Muscle layer of colon (tissue), 2 donors: Measurements from ENCODE around the gene RTRAF.

Experiments
- H3K27ac ChIP-seq: one replicate; pipeline ENCODE4 v1.7.0; 2013; ENCODE audit warnings: low read depth, mild to moderate bottlenecking, low read length, moderate library complexity
- H3K27me3 ChIP-seq, 2 donors: one replicate each; pipeline ENCODE4 v1.7.0; 2013; ENCODE audit warnings: low read length in 2 of 2, mild to moderate bottlenecking in 2 of 2; ENCODE audit not compliant: insufficient read depth in 2 of 2, control insufficient read depth in 1 of 2
- H3K36me3 ChIP-seq: one replicate; pipeline ENCODE4 v1.7.0; 2013; ENCODE audit warnings: mild to moderate bottlenecking, low read length; ENCODE audit not compliant: insufficient read depth
- H3K4me1 ChIP-seq: one replicate; pipeline ENCODE4 v1.7.0; 2013; ENCODE audit warnings: mild to moderate bottlenecking, low read length; ENCODE audit not compliant: insufficient read depth
- H3K4me3 ChIP-seq, 2 donors: one replicate each; pipeline ENCODE4 v1.7.0; 2013; ENCODE audit warnings: low read length in 2 of 2, low read depth in 1 of 2, mild to moderate bottlenecking in 1 of 2, moderate library complexity in 1 of 2
- H3K9ac ChIP-seq: one replicate; pipeline ENCODE4 v1.7.0; 2013; ENCODE audit warnings: low read length
- H3K9me3 ChIP-seq: one replicate; pipeline ENCODE4 v1.7.0; 2013; ENCODE audit warnings: mild to moderate bottlenecking, low read length
- donor health status: abdominal sarcoma.
- donor health status: Adenocarcinoma of cecum.

The RTRAF gene

DNA sequence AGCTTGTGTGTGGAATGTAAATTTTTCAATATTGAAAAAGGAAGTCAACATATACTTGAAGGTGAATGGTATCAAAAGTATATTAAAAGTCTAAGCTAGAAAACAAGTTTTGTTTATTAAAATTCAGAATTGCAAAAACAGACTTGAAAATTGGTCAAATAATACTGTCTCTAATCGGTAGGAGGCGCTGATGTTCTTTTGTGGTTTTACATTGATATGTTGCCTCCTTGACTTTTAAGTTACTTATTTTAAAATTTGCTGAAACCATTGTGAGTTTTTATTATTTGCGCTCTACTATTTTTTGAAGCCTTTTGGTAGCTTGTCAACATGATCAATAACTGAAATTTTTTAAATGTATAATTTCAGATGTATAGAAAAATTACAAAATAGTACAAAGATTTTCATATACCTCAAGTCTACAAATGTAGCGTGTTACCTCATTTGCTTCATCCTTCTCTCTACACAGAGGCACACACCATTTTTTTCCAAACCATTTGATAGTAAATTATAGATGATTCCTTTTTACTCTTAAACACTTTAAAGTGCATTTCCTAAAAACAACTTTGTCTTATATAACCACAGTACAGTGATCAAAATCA lies 6.9 kb downstream of the RTRAF start:
- peaks cover 16% of the 10 kb centered on the region for H3K4me1 ChIP-seq
- no peaks in the 10 kb centered on the region for H3K9me3 ChIP-seq
- H3K9ac ChIP-seq: no peak overlapping the region
- H3K27me3 ChIP-seq: no peaks in the 10 kb centered on the region
- H3K36me3 ChIP-seq: peaks cover 32% of the 10 kb centered on the region
- no peak overlapping the region for H3K27ac ChIP-seq
- H3K4me3 ChIP-seq: no peak overlapping the region

DNA sequence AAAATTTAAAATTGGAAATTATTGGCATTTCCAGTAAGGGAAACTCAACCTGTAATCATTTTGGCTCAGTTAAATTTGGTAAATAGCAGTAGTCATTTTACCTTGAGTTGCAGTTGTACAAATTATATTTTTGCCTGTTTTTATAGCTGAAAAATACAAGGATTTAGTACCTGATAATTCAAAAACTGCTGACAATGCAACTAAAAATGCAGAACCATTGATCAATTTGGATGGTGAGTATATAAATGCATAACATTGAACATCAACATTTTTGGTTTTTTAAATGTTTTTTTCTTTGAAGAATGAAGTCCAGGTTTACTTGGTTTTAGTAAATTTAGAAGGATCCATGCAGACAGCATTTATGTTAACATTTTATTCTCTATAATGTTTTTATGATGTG lies 9.0 kb downstream of the RTRAF start:
- no peaks in the 10 kb centered on the region for H3K9me3 ChIP-seq
- H3K9ac ChIP-seq: no peak overlapping the region
- no peak overlapping the region for H3K4me3 ChIP-seq
- H3K4me1 ChIP-seq: peaks cover 28% of the 10 kb centered on the region
- H3K36me3 ChIP-seq: peaks cover 36% of the 10 kb centered on the region
- no peak overlapping the region for H3K27ac ChIP-seq
- H3K27me3 ChIP-seq: no peaks in the 10 kb centered on the region

DNA sequence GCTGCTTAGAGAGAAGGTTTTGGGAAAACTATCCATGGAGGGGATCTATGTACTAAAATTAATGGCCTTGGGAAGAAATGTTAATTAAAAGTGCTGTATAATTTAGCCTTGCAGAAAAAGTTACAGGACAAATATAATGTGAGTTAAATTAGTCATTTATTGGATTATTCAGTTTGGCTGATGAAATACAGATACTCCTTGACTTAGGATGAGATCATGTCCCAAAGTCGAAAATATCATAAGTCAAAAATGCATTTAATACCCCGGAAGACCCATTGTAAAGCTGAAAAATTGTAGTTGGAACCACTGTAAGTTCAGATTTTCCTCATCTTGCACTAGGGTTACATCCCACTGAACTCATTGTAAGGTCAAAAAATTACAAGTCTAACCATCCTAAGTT lies 9.7 kb downstream of the RTRAF start:
- peaks cover 34% of the 10 kb centered on the region for H3K4me1 ChIP-seq
- H3K36me3 ChIP-seq: peaks cover 33% of the 10 kb centered on the region
- H3K27me3 ChIP-seq: no peaks in the 10 kb centered on the region
- H3K9ac ChIP-seq: no peak overlapping the region
- H3K9me3 ChIP-seq: no peaks in the 10 kb centered on the region
- no peak overlapping the region for H3K27ac ChIP-seq
- H3K4me3 ChIP-seq: no peak overlapping the region

DNA sequence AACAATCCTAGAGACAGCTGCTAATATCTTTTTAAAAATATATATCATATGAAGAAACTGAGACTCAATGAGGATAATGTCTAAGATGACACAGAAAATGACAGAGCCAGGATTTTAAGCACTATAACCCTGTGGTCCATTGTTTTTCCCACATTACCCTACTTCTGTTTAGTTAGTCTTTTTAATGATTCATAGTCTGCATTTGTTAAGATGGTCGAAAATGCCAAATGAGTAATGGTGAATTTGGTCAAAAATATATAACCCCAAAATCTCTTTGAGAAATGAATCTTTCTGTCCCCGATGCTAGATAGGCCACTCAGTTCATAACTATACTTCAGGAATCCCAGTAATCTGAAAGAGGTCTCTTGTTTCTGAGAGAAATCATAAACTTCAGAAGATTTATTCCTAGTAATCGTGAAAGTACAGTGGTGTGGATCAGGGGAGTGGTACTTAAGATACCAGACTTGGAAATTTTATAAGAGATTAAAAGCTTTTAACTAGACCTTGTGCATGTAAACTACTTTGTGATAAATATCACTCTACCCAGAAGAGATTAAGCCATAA lies 10.8 kb downstream of the RTRAF start:
- Histone ChIP-seq H3K27me3 (no peaks in the 10 kb centered on the region), H3K4me3 (no peak overlapping the region), H3K4me1 (peaks cover 39% of the 10 kb centered on the region), H3K27ac (no peak overlapping the region), H3K9me3 (no peaks in the 10 kb centered on the region), H3K36me3 (peaks cover 36% of the 10 kb centered on the region), H3K9ac (no peak overlapping the region)

DNA sequence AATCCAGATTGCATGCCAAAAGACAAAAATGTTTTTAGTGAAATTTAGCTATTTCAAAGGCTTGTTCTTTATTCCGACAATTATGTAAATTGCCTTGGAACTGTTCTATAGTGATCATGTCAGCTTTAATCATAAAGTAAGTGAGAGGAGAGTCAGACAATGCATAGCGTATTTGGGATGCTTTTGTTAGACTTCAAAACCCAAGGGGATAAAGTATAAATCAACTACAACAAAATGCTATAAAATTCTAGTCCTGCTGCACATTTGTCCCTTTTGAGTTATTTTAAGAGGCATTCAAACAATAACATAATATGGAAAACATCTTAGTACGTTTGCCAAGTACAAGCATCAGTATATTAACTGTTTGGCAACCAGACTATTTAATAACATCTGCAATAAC lies 11.3 kb downstream of the RTRAF start:
- peaks cover 39% of the 10 kb centered on the region for H3K4me1 ChIP-seq
- H3K27me3 ChIP-seq: no peaks in the 10 kb centered on the region
- peaks cover 36% of the 10 kb centered on the region for H3K36me3 ChIP-seq
- H3K4me3 ChIP-seq: no peak overlapping the region
- no peaks in the 10 kb centered on the region for H3K9me3 ChIP-seq
- H3K9ac ChIP-seq: no peak overlapping the region
- no peak overlapping the region for H3K27ac ChIP-seq

DNA sequence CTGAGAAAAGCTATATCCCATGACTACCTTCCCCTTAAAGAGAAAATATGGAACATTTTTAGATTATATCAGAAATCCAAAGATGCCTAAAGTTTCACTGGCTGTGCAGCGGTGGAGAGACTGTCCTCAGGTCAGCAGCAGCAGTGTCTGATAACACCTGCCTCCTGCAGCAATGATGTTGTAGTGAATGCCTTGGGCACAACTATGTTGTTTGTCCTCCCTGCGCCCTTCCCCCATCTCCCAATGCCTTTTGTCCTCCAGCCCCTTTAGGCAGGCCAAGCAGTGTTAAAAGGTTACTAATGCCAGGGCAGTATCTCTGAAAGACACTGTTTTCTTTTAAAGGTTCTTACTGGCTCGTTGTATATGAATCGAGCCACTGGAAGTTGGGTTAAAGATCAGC lies 13.2 kb downstream of the RTRAF start:
- Histone ChIP-seq H3K9ac (no peak overlapping the region), H3K27ac (peak overlapping the region; percentile 57), H3K9me3 (no peaks in the 10 kb centered on the region), H3K4me1 (peaks cover 39% of the 10 kb centered on the region), H3K27me3 (no peaks in the 10 kb centered on the region), H3K4me3 (no peak overlapping the region), H3K36me3 (peaks cover 48% of the 10 kb centered on the region)

DNA sequence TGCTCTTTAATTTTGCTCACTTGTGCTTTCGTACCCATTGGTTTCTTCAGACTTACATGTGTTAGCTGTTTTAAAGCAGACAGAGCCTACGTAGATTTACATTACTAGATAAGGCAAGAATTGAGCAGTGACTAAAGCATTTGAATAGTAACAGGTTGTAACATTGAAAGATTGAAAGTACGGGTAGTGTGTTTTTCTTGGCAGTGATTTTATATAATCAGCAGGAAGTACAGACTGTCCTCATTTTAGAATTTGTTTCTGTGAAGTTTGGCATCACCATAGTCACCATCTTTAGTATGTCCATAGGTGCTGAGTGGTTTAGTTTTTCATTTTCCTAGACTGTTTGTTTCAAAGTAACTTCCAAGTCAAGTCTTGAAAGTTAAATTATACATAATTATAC lies 14.0 kb downstream of the RTRAF start:
- H3K27me3 ChIP-seq: no peaks in the 10 kb centered on the region
- H3K27ac ChIP-seq: peak overlapping the region; percentile 57
- peaks cover 39% of the 10 kb centered on the region for H3K4me1 ChIP-seq
- no peaks in the 10 kb centered on the region for H3K9me3 ChIP-seq
- peaks cover 56% of the 10 kb centered on the region for H3K36me3 ChIP-seq
- no peak overlapping the region for H3K9ac ChIP-seq
- no peak overlapping the region for H3K4me3 ChIP-seq

DNA sequence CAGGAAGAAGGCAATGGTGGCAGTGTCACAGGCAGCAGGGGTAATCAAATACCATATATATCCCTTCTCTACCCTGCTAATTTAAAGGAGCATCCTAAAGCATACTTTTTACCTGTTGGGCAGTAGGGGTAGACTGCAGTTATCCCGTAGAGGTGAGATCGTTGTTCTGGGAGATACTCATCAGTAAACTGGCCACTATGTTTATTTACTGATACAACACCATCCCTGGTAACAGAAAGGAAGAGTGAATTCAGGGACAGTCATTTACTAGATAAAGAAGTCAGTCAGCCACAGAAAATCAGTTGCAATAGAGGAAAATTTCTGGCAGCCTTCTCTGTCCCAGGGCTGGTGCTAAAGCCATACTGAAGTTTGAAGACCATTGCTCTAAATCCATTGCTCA lies 16.3 kb downstream of the RTRAF start:
- H3K27ac ChIP-seq: no peak overlapping the region
- H3K27me3 ChIP-seq: no peaks in the 10 kb centered on the region
- H3K4me1 ChIP-seq: peaks cover 25% of the 10 kb centered on the region
- H3K9me3 ChIP-seq: no peaks in the 10 kb centered on the region
- H3K4me3 ChIP-seq: no peak overlapping the region
- peaks cover 73% of the 10 kb centered on the region for H3K36me3 ChIP-seq
- H3K9ac ChIP-seq: no peak overlapping the region

DNA sequence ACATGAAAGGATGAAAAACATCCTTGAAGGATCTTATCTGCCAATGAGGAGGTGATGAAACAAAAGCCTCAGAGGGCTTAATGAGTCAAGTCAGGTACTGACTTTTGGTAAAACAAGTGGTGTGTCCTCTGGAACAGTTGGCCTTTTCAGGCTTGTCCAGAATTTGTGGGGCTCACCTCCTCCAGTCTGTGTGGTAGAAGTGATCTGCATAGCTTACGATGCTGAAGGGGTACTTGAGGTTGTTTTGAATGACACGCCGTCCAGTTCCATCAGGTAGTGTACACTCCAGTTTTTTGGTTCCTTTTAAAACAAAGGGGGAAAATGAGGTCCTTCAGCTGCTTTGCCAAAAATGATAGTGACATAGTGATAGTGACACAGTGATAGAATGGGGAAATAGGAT lies 17.0 kb downstream of the RTRAF start:
- Histone ChIP-seq H3K9me3 (no peaks in the 10 kb centered on the region), H3K4me3 (no peak overlapping the region), H3K27ac (no peak overlapping the region), H3K4me1 (peaks cover 23% of the 10 kb centered on the region), H3K36me3 (peaks cover 77% of the 10 kb centered on the region), H3K9ac (no peak overlapping the region), H3K27me3 (no peaks in the 10 kb centered on the region)

DNA sequence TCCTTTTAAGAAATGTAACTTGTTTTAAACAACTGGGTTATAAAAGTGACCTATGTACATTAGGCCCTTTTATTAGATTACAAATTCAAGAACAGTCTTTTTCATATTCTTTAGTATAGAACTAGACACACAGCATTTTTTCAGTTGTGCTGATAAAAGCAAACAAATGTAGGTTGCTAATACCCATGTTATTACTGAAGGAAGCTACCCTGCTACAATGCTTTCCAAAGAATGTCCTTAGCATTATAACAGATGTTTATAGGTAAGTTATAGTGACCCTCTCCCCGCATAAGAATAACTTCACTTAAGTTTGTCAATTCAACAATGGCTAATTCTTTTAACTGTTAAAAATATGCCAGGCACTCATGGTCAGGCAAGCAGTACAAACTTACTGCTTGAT lies 17.9 kb downstream of the RTRAF start:
- Histone ChIP-seq H3K4me3 (no peak overlapping the region), H3K4me1 (peaks cover 17% of the 10 kb centered on the region), H3K9ac (no peak overlapping the region), H3K27ac (no peak overlapping the region), H3K27me3 (no peaks in the 10 kb centered on the region), H3K9me3 (no peaks in the 10 kb centered on the region), H3K36me3 (peaks cover 76% of the 10 kb centered on the region)

DNA sequence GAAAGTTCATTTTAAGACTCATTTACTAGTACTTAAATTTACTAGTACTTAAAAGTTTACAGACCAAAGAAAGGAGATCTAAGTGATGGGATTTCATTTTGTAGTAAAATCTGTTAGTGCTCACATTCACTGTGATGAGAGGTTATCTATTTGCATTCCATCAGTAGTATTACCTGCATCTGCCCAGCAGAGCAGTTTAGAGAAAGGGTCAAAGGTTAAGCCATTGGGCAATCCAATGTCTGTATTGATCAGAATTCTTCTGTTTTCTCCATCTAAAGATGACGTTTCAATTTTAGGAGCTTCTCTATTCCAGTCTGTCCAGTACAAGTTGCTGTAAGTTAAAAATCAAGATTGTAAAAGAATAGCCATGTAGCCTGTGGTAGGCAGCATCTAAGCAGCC lies 18.3 kb downstream of the RTRAF start:
- peaks cover 75% of the 10 kb centered on the region for H3K36me3 ChIP-seq
- H3K9ac ChIP-seq: no peak overlapping the region
- H3K27me3 ChIP-seq: no peaks in the 10 kb centered on the region
- H3K27ac ChIP-seq: no peak overlapping the region
- peaks cover 16% of the 10 kb centered on the region for H3K4me1 ChIP-seq
- no peak overlapping the region for H3K4me3 ChIP-seq
- no peaks in the 10 kb centered on the region for H3K9me3 ChIP-seq

DNA sequence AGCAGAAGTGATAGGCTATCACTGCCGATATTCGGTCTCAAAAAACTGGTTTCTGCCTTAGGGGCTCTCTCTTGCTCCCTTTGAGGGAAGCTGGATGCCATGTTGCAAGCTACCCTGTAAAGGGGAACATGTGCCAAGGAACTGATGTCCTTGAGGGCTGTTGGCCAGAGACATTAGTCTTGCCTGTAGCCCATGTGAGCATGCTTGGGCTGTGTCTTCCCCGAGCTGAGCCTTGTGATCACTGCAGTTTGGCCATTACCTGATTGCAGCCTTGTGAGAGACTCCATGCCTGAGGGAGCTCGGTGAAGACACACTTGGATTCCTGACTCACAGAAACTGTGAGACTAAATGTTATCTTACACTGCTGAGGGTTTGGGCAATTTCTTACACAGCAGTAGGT lies 18.8 kb downstream of the RTRAF start:
- no peak overlapping the region for H3K27ac ChIP-seq
- no peak overlapping the region for H3K4me3 ChIP-seq
- peaks cover 79% of the 10 kb centered on the region for H3K36me3 ChIP-seq
- no peaks in the 10 kb centered on the region for H3K27me3 ChIP-seq
- H3K9ac ChIP-seq: no peak overlapping the region
- no peaks in the 10 kb centered on the region for H3K9me3 ChIP-seq
- H3K4me1 ChIP-seq: peaks cover 20% of the 10 kb centered on the region
